Tibial nerve (tissue), 3 donors: ENCODE data around the gene FUT4.

Experiments
- CTCF ChIP-seq, 5 experiments: fragments of 200-600 bp in 3 of 5; fragments of 450-650 bp in 2 of 5; sonication (generic) in 3 of 5; IDR thresholded peaks; one replicate each; pipeline ENCODE4 v1.5.1; 2016 to 2019; ENCODE audit warnings: antibody characterized with exemption in 5 of 5, mild to moderate bottlenecking in 3 of 5, moderate library complexity in 2 of 5
- POLR2A ChIP-seq, 2 donors: fragments of 450-650 bp; IDR thresholded peaks; one replicate each; pipeline ENCODE4 v1.6.1; 2017; ENCODE audit warnings: antibody characterized with exemption in 2 of 2, mild to moderate bottlenecking in 2 of 2, moderate library complexity in 2 of 2

DNA sequence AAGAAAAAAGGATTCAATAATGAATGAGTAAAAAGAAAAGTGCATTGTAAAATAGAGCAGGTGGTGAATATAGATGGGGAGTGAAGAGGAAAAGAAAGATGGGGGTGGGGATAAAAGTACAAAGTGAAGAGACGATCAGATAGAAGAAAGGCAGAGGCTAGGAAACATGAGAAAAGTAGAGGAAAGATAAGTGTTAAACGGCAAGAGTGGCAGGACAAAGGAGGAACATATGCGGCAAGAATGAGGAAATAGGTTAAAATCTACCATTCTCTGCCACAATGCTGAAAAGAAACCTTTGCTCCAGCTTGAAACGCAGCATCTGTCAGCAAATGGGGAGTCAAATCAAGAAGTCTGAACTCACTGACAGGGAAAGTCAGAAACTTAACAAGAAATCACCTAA lies 6.8 kb downstream of the FUT4 start:
- TF ChIP-seq CTCF (IDR thresholded peaks at IDR 0.05) (no peak), POLR2A (IDR thresholded peaks at IDR 0.05) (no peak)
